C4-2B (cell line): Measurements from ENCODE around the gene MBNL1.
"Not testable (repeated sequence)": the region's sequence is repeated elsewhere in the genome, so short reads cannot be mapped to it uniquely, and the experiment has no call there.

ENCODE experiments used
- H3K27ac ChIP-seq: fragments of 450-650 bp; 2 replicates; pipeline ENCODE4 v1.5.1; 2017
- ZFX ChIP-seq: fragments of 450-650 bp; IDR thresholded peaks from 2 replicates; pipeline ENCODE4 v1.6.1; 2017
- TF ChIP-seq, protein P1 (sequence below): fragments of 450-650 bp; conservative IDR thresholded peaks from 2 replicates; pipeline ENCODE4 v1.5.1; 2017; ENCODE audit warnings: mild to moderate bottlenecking

MBNL1 gene

DNA sequence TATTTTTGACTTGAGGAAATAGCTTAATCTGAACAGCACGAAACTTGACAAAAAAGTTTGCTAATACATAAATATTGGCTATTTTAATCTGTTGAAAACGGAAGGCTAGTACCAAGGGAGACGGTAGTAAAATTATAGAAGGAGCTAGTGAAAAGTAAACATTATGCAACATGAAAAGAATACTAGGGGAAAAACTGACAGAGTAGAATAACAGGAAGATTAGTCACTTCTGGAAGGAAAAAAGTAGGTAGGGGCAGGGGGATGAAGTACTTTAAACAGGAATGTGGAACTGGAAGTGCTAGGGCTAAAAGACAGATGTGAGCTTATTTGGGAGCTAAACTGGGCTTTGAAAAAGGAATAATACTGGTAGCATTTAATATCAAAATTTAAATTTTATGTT is 60.1 kb downstream of the MBNL1 start:
- TF ChIP-seq, protein P1, sequence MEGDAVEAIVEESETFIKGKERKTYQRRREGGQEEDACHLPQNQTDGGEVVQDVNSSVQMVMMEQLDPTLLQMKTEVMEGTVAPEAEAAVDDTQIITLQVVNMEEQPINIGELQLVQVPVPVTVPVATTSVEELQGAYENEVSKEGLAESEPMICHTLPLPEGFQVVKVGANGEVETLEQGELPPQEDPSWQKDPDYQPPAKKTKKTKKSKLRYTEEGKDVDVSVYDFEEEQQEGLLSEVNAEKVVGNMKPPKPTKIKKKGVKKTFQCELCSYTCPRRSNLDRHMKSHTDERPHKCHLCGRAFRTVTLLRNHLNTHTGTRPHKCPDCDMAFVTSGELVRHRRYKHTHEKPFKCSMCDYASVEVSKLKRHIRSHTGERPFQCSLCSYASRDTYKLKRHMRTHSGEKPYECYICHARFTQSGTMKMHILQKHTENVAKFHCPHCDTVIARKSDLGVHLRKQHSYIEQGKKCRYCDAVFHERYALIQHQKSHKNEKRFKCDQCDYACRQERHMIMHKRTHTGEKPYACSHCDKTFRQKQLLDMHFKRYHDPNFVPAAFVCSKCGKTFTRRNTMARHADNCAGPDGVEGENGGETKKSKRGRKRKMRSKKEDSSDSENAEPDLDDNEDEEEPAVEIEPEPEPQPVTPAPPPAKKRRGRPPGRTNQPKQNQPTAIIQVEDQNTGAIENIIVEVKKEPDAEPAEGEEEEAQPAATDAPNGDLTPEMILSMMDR: no peak
- TF ChIP-seq ZFX: no peak
- no peak overlapping the region for H3K27ac ChIP-seq

- H3K27ac ChIP-seq: no peak overlapping the region
- no peak for TF ChIP-seq ZFX
- TF ChIP-seq, protein P1: no peak
These were observed 61.8 kb downstream of the MBNL1 start for GRCh38 chr3:152330559-152330958.

DNA sequence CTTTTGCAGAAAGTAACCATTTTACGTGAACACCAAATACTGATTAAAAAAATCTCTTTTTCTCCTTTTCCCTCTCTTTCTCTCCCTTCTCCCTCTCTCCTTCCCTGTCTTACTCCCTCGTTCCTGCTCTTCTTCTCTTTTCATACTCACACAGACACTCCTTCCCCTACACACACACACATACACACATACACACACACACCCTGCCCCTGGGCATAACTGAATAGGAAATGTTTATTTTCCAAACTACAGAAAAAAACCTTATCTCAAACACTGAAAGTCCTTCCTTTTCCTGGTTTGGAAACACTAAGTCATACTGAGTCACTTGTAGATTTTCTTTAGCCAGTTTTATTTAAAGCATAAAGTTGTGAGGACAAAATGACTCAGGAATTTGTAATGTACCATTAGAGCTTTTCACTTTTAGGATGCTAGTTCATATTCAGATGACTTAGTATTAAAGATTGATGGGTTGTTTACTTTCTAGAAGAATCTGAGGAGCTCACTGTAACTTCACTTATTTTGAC is 62.4 kb downstream of the MBNL1 start:
- H3K27ac ChIP-seq: no peak overlapping the region

DNA sequence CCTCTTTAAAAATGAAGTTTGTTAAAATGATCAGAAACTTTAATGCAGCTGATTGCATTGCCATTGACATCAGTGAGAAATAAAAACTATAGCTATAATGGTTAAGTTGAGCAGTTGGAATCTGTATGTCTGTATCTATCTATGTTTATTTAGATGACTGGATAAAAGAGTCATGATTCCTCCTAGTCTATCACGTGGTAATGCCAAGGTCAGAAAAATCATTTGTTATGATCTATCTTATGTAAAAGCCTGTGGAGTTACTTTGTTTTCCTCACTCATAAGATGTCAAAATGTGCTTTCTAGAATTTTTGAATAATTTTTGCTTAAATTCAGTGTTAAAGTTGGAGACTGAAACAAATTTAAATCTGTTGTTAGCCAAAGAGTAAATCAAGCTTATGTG is 63.3 kb downstream of the MBNL1 start:
- TF ChIP-seq, protein P1: no peak
- TF ChIP-seq ZFX: no peak
- H3K27ac ChIP-seq: no peak overlapping the region

More for the DNA sequence above, 62.4 kb downstream of the MBNL1 start:
- TF ChIP-seq ZFX: no peak
- TF ChIP-seq, protein P1: no peak

GRCh38 chr3:152333928-152334327 is 65.2 kb downstream of the MBNL1 start:
- no peak overlapping the region for H3K27ac ChIP-seq

DNA sequence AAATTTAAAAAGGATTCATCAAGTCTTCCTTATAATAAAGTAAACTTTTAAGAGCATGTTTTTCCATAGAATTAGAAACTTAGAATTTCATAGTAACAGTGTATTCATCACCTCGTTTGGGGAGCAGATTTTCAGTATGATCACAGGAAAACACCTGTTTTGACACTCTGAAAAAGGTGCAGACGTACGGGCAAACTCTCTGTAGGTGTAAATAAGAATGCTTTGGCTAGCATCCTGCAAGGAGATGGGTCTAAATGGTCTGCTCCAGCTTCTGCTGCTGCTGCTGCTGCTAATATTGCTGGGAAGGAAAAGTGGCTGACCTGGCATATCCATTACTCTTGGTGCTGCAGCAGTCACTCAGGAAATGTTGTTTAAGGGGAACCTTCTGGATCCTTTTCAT is 66.0 kb downstream of the MBNL1 start:
- no peak overlapping the region for H3K27ac ChIP-seq
- TF ChIP-seq, protein P1: no peak
- no peak for TF ChIP-seq ZFX

More at GRCh38 chr3:152333928-152334327, 65.2 kb downstream of the MBNL1 start:
- TF ChIP-seq ZFX: no peak
- TF ChIP-seq, protein P1: no peak

GRCh38 chr3:152335273-152335672 is 66.5 kb downstream of the MBNL1 start:
- no peak for TF ChIP-seq ZFX
- TF ChIP-seq, protein P1: no peak
- H3K27ac ChIP-seq: no peak overlapping the region

DNA sequence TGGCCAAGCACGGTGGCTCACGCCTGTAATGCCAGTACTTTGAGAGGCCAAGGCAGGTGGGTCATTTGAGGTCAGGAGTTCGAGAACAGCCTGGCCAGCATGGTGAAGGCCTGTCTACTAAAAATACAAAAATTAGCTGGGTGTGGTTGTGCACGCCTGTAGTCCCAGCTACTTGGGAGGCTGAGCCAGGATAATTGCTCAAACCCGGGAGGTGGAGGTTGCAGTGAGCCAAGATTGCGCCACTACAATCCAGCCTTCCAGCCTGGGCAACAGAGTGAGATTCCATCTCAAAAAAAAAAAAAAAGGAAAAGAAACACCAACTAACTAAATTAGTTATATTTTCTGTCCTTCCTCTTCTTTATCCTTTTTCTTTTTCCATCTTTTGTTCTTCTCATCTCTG is 68.6 kb downstream of the MBNL1 start:
- not testable (repeated sequence) for H3K27ac ChIP-seq
